Neuronal stem cell (in vitro differentiated cells): Measurements from ENCODE around the gene SLC25A33.
A peak's percentile ranks its signal among the peaks of the same experiment; 100 is the strongest.

Source experiments
- DNase-seq: peaks from one replicate; pipeline ENCODE4 v3.0.0-alpha.2; 2013; ENCODE audit warnings: low spot score
- H2AFZ ChIP-seq: one replicate; pipeline ENCODE4 v1.6.1; 2013; ENCODE audit warnings: mild to moderate bottlenecking, low read length, inconsistent platforms
- H2AK5ac ChIP-seq: 2 replicates; pipeline ENCODE4 v1.6.1; 2013; ENCODE audit warnings: low read depth, mild to moderate bottlenecking, inconsistent platforms, low read length, moderate library complexity, mixed read lengths
- H2BK120ac ChIP-seq: 2 replicates; pipeline ENCODE4 v1.6.1; 2013; ENCODE audit warnings: low read depth, mild to moderate bottlenecking, inconsistent platforms, low read length, moderate library complexity, mixed read lengths
- H2BK12ac ChIP-seq: one replicate; pipeline ENCODE4 v1.6.1; 2013; ENCODE audit warnings: low read length, inconsistent platforms
- H2BK15ac ChIP-seq: 2 replicates; pipeline ENCODE4 v1.6.1; 2013; ENCODE audit warnings: mild to moderate bottlenecking, low read length, inconsistent platforms, mixed read lengths
- H2BK5ac ChIP-seq: one replicate; pipeline ENCODE4 v1.6.1; 2013; ENCODE audit warnings: inconsistent platforms, mild to moderate bottlenecking, low read length, moderate library complexity
- H3K14ac ChIP-seq: one replicate; pipeline ENCODE4 v1.6.1; 2013; ENCODE audit warnings: low read length, inconsistent platforms
- H3K18ac ChIP-seq: 2 replicates; pipeline ENCODE4 v1.6.1; 2013; ENCODE audit warnings: low read length, inconsistent platforms
- H3K23ac ChIP-seq: 2 replicates; pipeline ENCODE4 v1.6.1; 2013; ENCODE audit warnings: low read depth, mild to moderate bottlenecking, mixed read lengths, low read length, inconsistent platforms; ENCODE audit not compliant: poor library complexity
- H3K27ac ChIP-seq: replicated peaks from 3 replicates; pipeline ENCODE4 v1.5.1; 2013; ENCODE audit warnings: low read length, inconsistent platforms
- H3K27me3 ChIP-seq, 3 experiments: 2 replicates each; pipeline ENCODE4 v1.6.1; 2013; ENCODE audit warnings: low read length in 3 of 3, mild to moderate bottlenecking in 2 of 3, inconsistent platforms in 1 of 3, low read depth in 1 of 3, mixed read lengths in 1 of 3, moderate library complexity in 1 of 3; ENCODE audit not compliant: control insufficient read depth in 3 of 3, insufficient read depth in 3 of 3
- H3K36me3 ChIP-seq, 2 donors: replicated peaks in 1 of 2; 2 replicates each; pipeline ENCODE4 v1.6.1; 2013; ENCODE audit warnings: low read length in 2 of 2; ENCODE audit not compliant: control insufficient read depth in 2 of 2, insufficient read depth in 2 of 2
- H3K4ac ChIP-seq: 2 replicates; pipeline ENCODE4 v1.6.1; 2013; ENCODE audit warnings: inconsistent platforms, mild to moderate bottlenecking, low read length, moderate library complexity
- H3K4me1 ChIP-seq, 2 donors: 1 replicate in 1 of 2; 2 replicates in 1 of 2; pipeline ENCODE4 v1.6.1; 2013; ENCODE audit warnings: low read length in 2 of 2, low read depth in 1 of 2; ENCODE audit not compliant: control insufficient read depth in 2 of 2, insufficient read depth in 1 of 2
- H3K4me2 ChIP-seq: one replicate; pipeline ENCODE4 v1.6.1; 2013; ENCODE audit warnings: mild to moderate bottlenecking, low read length, inconsistent platforms; ENCODE audit not compliant: insufficient read depth, poor library complexity, severe bottlenecking
- H3K4me3 ChIP-seq, 2 donors: 2 replicates each; pipeline ENCODE4 v1.5.1; 2013; ENCODE audit warnings: low read length in 2 of 2, mild to moderate bottlenecking in 2 of 2, inconsistent platforms in 1 of 2, moderate library complexity in 1 of 2
- H3K79me1 ChIP-seq: one replicate; pipeline ENCODE4 v1.6.1; 2013; ENCODE audit warnings: low read depth, mild to moderate bottlenecking, inconsistent platforms, low read length, moderate library complexity
- H3K9ac ChIP-seq: one replicate; pipeline ENCODE4 v1.6.1; 2013; ENCODE audit warnings: mild to moderate bottlenecking, low read depth, low read length, inconsistent platforms; ENCODE audit not compliant: poor library complexity
- H3K9me3 ChIP-seq, 2 donors: replicated peaks in 1 of 2; 2 replicates each; pipeline versions ENCODE3 to v1.6.1; 2013; ENCODE audit warnings: low read length in 2 of 2, mild to moderate bottlenecking in 2 of 2, inconsistent platforms in 1 of 2, low read depth in 1 of 2, mixed read lengths in 1 of 2, moderate library complexity in 1 of 2; ENCODE audit not compliant: control insufficient read depth in 2 of 2, insufficient read depth in 1 of 2
- H4K8ac ChIP-seq: one replicate; pipeline ENCODE4 v1.6.1; 2013; ENCODE audit warnings: low read depth, mild to moderate bottlenecking, inconsistent platforms, low read length, moderate library complexity
- H4K91ac ChIP-seq: one replicate; pipeline ENCODE4 v1.6.1; 2013; ENCODE audit warnings: low read length, low read depth, mild to moderate bottlenecking, inconsistent platforms; ENCODE audit not compliant: poor library complexity
- WGBS, 2 donors: extraction: QIAGEN DNeasy Blood & Tissue Kit; methylation state at CpG; one replicate each; pipeline ENCODE4 v1.1.7; 2013; ENCODE audit warnings: missing lambda C conversion rate in 2 of 2, mixed read lengths in 1 of 2; ENCODE audit not compliant: insufficient read length in 2 of 2, insufficient replicate concordance in 1 of 2; ENCODE audit errors: extremely low coverage in 2 of 2; 5-methylcytosine and 5-hydroxymethylcytosine counted together

Gene SLC25A33

GRCh38 chr1:9596415-9597123 is 57.3 kb downstream of the SLC25A33 start:
- Histone ChIP-seq H3K27me3 (no peaks in the 10 kb centered on the region), H2AFZ (no peak overlapping the region), H3K18ac (peak overlapping the region; percentile 51), H3K4me3 (no peak overlapping the region), H2AK5ac (no peak overlapping the region), H4K8ac (no peak overlapping the region), H3K9ac (no peak overlapping the region), H3K23ac (no peak overlapping the region), H2BK120ac (no peak overlapping the region), H4K91ac (peak overlapping the region; percentile 12), H3K4me1 (peaks cover 29 to 34% of the 10 kb centered on the region in 2 donors), H3K27ac (no peak overlapping the region), H3K4ac (no peak overlapping the region), H3K4me2 (peak overlapping the region; percentile 11), H3K9me3 (no peaks in the 10 kb centered on the region), H3K79me1 (peaks cover 43% of the 10 kb centered on the region), H2BK12ac (peak overlapping the region; percentile 86), H3K14ac (peak overlapping the region; percentile 64), H2BK5ac (no peak overlapping the region), H3K36me3 (peaks cover 27 to 47% of the 10 kb centered on the region in 2 donors), H2BK15ac (no peak overlapping the region)
- WGBS, 2 donors, result no CpG with 5 or more reads among the region's 27 CpGs
- no peak for DNase-seq

DNA sequence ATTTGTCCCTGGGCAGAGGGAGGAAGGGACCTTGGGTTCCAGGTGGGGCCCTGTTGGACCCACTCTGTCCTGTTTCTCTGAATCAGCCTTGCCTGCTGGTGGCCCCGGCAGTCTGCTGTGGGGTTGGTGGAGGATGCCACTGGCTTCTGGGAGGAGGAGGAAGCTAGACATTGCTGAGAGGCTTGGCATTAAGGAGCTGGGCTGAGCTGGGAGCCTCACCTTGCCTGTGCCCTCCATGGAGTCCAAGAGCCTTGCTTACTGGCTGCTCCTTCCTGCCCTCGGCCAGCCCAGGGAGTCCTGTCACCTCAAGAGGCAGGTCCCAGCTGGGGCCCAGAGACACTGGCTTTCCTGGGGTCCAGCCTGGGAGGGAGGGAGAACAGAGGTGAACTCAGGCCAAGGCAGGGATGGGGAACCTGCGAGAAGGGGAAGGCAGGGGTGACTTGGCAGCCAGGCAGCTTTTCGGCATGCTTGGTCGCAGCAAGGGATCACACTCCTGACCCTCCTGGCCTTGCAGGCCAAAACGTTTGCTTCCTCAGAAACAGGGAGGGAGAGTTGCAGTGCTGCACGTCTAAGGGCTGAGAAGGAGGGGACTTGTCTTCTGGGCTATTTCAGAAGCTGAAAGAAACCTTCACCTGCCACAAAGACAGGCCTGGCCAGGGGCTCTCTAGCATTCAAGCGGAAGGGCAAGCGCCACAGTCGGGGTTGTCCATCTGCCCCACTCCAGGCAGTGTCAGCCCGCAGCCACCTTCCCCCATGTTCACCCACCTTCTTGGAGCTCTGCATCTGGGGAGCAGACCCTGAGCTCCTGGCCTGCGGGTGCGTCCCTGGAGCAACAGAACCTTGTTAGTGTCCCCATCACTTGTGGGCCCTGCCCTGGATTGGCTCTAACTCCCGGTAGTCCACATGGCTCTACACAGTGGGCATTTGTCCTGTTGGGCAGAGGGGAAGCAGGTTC is 58.4 kb downstream of the SLC25A33 start:
- Histone ChIP-seq H3K4me2 (no peak overlapping the region), H2AFZ (no peak overlapping the region), H4K8ac (no peak overlapping the region), H3K14ac (no peak overlapping the region), H2BK120ac (no peak overlapping the region), H3K4me3 (no peak overlapping the region), H4K91ac (no peak overlapping the region), H2BK12ac (no peak overlapping the region), H3K79me1 (peaks cover 39% of the 10 kb centered on the region), H3K9ac (peak overlapping the region; percentile 24), H3K27me3 (no peaks in the 10 kb centered on the region), H3K27ac (no peak overlapping the region), H3K23ac (no peak overlapping the region), H3K36me3 (peaks cover 36 to 58% of the 10 kb centered on the region in 2 donors), H3K9me3 (no peaks in the 10 kb centered on the region), H3K18ac (no peak overlapping the region), H2AK5ac (no peak overlapping the region), H2BK5ac (no peak overlapping the region), H3K4ac (no peak overlapping the region), H3K4me1 (peaks cover 19 to 23% of the 10 kb centered on the region in 2 donors), H2BK15ac (no peak overlapping the region)
- WGBS, 2 donors, result no CpG with 5 or more reads among the region's 14 CpGs
- DNase-seq, result no peak

- Histone ChIP-seq H3K27ac (no peak overlapping the region), H3K79me1 (peaks cover 35% of the 10 kb centered on the region), H3K4me2 (no peak overlapping the region), H3K9me3 (no peaks in the 10 kb centered on the region), H4K91ac (no peak overlapping the region), H4K8ac (no peak overlapping the region), H3K4me1 (peaks cover 12 to 17% of the 10 kb centered on the region in 2 donors), H3K36me3 (peaks cover 42 to 64% of the 10 kb centered on the region in 2 donors), H2BK12ac (no peak overlapping the region), H3K23ac (peak overlapping the region; percentile 10), H3K27me3 (no peaks in the 10 kb centered on the region), H2AFZ (no peak overlapping the region), H2BK5ac (no peak overlapping the region), H3K4ac (no peak overlapping the region), H3K9ac (no peak overlapping the region), H2AK5ac (no peak overlapping the region), H3K14ac (no peak overlapping the region), H3K4me3 (no peak overlapping the region), H2BK15ac (no peak overlapping the region), H3K18ac (no peak overlapping the region), H2BK120ac (no peak overlapping the region)
- no peak for DNase-seq
- no CpG with 5 or more reads among the region's 18 CpGs for WGBS, 2 donors
Observed at GRCh38 chr1:9598316-9598700, 59.0 kb downstream of the SLC25A33 start.

GRCh38 chr1:9599741-9600140 is 60.5 kb downstream of the SLC25A33 start:
- H3K4me3 ChIP-seq, result no peak overlapping the region
- no peak overlapping the region for H3K27ac ChIP-seq
- H3K4me1 ChIP-seq, result peaks cover 0 to 5% of the 10 kb centered on the region in 2 donors
- H2BK15ac ChIP-seq, result no peak overlapping the region
- no peak overlapping the region for H3K23ac ChIP-seq
- no CpG with 5 or more reads among the region's 10 CpGs for WGBS, 2 donors
- H4K91ac ChIP-seq, result no peak overlapping the region
- H4K8ac ChIP-seq, result no peak overlapping the region
- no peaks in the 10 kb centered on the region for H3K9me3 ChIP-seq
- no peak overlapping the region for H3K14ac ChIP-seq
- H2AFZ ChIP-seq, result no peak overlapping the region
- no peak overlapping the region for H2BK5ac ChIP-seq
- no peak overlapping the region for H3K4me2 ChIP-seq
- H2BK120ac ChIP-seq, result no peak overlapping the region
- no peaks in the 10 kb centered on the region for H3K27me3 ChIP-seq
- H2AK5ac ChIP-seq, result no peak overlapping the region
- H3K79me1 ChIP-seq, result peaks cover 24% of the 10 kb centered on the region
- no peak overlapping the region for H3K9ac ChIP-seq
- no peak overlapping the region for H2BK12ac ChIP-seq
- no peak overlapping the region for H3K18ac ChIP-seq
- peaks cover 47 to 79% of the 10 kb centered on the region in 2 donors for H3K36me3 ChIP-seq
- H3K4ac ChIP-seq, result no peak overlapping the region
- no peak for DNase-seq
